ENCODE data around the gene FKBP5. TPM values are rescaled to one million over a fixed set of nuclear protein-coding genes. Genes with fewer than 3 reads are reported as not detected.

The FKBP5 gene
- total RNA-seq, 2 experiments from 2014 or later, result 202 to 208 TPM

DNA sequence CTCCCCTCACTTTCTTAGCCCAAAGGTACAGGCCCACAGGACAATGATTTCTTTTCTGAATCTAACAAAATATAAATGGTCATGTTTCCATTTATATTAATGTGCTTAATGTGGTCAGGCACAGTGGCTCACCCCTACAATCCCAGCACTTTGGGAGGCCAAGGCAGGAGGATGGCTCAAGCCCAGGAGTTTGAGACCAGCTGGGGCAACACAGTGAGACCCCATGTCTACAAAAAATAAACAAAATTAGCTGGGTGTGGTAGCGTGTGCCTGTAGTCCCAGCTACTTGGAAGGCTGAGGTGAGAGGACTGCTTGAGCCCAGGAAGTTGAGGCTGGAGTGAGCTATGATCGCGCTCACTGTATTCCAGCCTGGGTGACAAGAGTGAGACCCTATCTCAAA, 98.8 kb downstream of the FKBP5 start:
- DNase-seq, result no peak
- Mint-ChIP-seq H3K27ac (peak overlapping the region; percentile 21), H3K4me3 (no peak overlapping the region), H3K4me1 (ENCODE audit: low read depth) (peaks cover 88% of the 10 kb centered on the region), H3K9me3 (no peaks in the 10 kb centered on the region), H3K36me3 (ENCODE audit: low read depth) (peaks cover 69% of the 10 kb centered on the region), H3K27me3 (ENCODE audit: low read depth) (no peaks in the 10 kb centered on the region)
- intact Hi-C loops (cut with micrococcal nuclease), result no loop called here
- CTCF ChIA-PET, result interaction anchor here (1.0 to 14.5 kb wide), 5 partner anchors 12 to 148 kb away, joined by 3 to 207 read pairs (median 12); partner anchors contain the start of gene ARMC12

DNA sequence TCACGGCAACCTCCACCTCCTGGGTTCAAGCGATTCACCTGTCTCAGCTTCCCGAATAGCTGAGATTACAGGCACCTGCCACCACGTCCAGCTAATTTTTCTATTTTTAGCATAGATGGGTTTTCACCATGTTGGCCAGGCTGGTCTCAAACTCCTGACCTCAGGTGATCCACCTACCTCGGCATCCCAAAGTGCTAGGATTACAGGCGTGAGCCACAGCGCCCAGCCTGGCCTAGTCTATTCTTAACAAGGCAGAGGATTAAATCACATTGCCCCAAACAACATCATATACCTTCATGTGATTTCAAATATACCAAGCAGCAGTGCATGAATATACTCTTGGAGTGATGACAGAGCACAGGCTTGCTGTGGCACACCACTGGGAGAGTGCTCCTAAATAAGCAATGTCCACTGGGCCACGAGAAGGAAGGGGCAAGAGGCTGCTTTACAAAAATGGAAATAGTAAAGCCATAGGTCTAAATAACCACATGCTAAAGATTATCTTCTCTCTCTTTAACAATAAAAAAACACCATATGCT, 99.4 kb downstream of the FKBP5 start:
- Mint-ChIP-seq H3K9me3 (no peaks in the 10 kb centered on the region), H3K27ac (peak overlapping the region; percentile 21), H3K27me3 (ENCODE audit: low read depth) (no peaks in the 10 kb centered on the region), H3K36me3 (ENCODE audit: low read depth) (peaks cover 63% of the 10 kb centered on the region), H3K4me1 (ENCODE audit: low read depth) (peaks cover 88% of the 10 kb centered on the region), H3K4me3 (no peak overlapping the region)
- DNase-seq, result no peak
- CTCF ChIA-PET, result interaction anchor here (1.0 to 14.5 kb wide), 2 partner anchors 37 to 149 kb away, joined by 3 to 207 read pairs; partner anchors contain the start of gene ARMC12
- intact Hi-C loops (cut with micrococcal nuclease), result no loop called here

DNA sequence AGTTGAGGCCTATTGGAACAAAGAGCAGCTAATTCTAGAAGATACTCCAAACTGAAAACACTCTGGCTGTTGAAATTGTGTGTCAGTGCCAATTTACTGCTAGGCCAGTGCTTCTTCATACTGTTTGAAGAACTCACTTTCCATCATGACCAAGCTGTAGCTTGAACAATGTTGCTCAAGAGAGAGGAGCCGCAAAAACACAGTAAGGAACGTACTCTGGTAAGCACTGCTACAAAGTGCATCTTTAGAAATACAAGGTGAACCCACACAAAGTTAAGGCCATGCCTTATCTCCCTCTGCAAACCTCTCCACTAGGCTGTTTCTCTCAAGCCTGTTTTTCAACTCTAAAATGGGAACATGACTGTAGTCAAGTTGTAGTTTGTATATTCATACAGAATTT, 101.5 kb downstream of the FKBP5 start:
- peaks cover 58% of the 10 kb centered on the region for H3K36me3 Mint-ChIP-seq (ENCODE audit: low read depth)
- no peak for DNase-seq
- no peaks in the 10 kb centered on the region for H3K9me3 Mint-ChIP-seq
- H3K27me3 Mint-ChIP-seq (ENCODE audit: low read depth), result no peaks in the 10 kb centered on the region
- intact Hi-C loops (cut with micrococcal nuclease), result no loop called here
- CTCF ChIA-PET, result interaction anchor here (0.6 to 14.5 kb wide), 6 partner anchors 25 to 151 kb away, joined by 3 to 207 read pairs (median 4); partner anchors contain the start of gene ARMC12
- peak overlapping the region; percentile 80 for H3K27ac Mint-ChIP-seq
- peaks cover 86% of the 10 kb centered on the region for H3K4me1 Mint-ChIP-seq (ENCODE audit: low read depth)
- no peak overlapping the region for H3K4me3 Mint-ChIP-seq

DNA sequence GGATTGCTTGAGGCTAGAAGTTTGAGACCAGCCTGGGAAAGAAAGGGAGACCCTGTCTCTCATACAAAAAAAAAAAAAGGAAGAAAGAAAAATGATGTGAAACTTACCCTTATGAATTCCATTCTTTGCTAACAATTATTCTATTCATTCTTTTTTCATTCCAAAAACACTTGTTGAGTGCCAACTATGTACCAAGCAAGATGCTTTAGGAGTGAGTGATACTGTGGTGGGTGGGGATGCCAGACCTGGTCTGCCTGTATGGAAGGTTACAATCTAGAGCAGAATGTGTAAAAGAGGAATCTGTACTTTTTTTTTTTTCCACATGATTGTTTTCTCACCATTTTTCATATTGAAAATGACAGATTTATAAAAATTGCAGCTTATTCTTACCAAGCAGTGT, 102.2 kb downstream of the FKBP5 start:
- Mint-ChIP-seq H3K27ac (peak overlapping the region; percentile 80), H3K4me1 (ENCODE audit: low read depth) (peaks cover 86% of the 10 kb centered on the region), H3K27me3 (ENCODE audit: low read depth) (no peaks in the 10 kb centered on the region), H3K36me3 (ENCODE audit: low read depth) (peaks cover 62% of the 10 kb centered on the region), H3K9me3 (no peaks in the 10 kb centered on the region), H3K4me3 (no peak overlapping the region)
- CTCF ChIA-PET, result interaction anchor here (0.6 to 14.5 kb wide), 4 partner anchors 41 to 151 kb away, joined by 3 to 207 read pairs (median 4); partner anchors contain the start of gene ARMC12
- intact Hi-C loops (cut with micrococcal nuclease), result no loop called here
- DNase-seq, result no peak

DNA sequence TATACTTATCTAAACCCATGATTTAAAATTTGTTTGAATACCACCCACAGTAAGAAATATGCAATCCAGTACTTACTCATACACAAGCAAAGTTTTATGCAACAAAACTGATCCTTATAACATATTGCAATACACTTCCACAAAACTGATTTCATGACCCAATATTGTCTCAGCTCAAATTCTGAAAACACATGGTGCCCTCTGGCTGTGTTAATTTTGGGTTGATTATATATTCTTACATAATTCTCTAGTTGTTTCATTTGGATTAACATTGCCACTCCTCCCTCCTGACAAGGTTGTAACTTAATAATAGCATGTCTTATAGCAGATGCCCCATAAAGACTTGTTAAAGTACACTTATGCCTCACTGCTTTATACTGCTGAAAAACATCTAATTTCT, 103.1 kb downstream of the FKBP5 start:
- H3K4me3 Mint-ChIP-seq, result no peak overlapping the region
- H3K4me1 Mint-ChIP-seq (ENCODE audit: low read depth), result peaks cover 79% of the 10 kb centered on the region
- peak overlapping the region; percentile 60 for H3K27ac Mint-ChIP-seq
- CTCF ChIA-PET, result interaction anchor here (1.1 to 14.5 kb wide), 5 partner anchors 9 to 152 kb away, joined by 3 to 207 read pairs (median 17); partner anchors contain the start of gene ARMC12
- no peaks in the 10 kb centered on the region for H3K27me3 Mint-ChIP-seq (ENCODE audit: low read depth)
- intact Hi-C loops (cut with micrococcal nuclease), result loop anchor here (2.0 kb wide), 1 partner anchor 101 kb away; no protein-coding TSS in a partner anchor
- no peaks in the 10 kb centered on the region for H3K9me3 Mint-ChIP-seq
- DNase-seq, result no peak
- peaks cover 57% of the 10 kb centered on the region for H3K36me3 Mint-ChIP-seq (ENCODE audit: low read depth)

DNA sequence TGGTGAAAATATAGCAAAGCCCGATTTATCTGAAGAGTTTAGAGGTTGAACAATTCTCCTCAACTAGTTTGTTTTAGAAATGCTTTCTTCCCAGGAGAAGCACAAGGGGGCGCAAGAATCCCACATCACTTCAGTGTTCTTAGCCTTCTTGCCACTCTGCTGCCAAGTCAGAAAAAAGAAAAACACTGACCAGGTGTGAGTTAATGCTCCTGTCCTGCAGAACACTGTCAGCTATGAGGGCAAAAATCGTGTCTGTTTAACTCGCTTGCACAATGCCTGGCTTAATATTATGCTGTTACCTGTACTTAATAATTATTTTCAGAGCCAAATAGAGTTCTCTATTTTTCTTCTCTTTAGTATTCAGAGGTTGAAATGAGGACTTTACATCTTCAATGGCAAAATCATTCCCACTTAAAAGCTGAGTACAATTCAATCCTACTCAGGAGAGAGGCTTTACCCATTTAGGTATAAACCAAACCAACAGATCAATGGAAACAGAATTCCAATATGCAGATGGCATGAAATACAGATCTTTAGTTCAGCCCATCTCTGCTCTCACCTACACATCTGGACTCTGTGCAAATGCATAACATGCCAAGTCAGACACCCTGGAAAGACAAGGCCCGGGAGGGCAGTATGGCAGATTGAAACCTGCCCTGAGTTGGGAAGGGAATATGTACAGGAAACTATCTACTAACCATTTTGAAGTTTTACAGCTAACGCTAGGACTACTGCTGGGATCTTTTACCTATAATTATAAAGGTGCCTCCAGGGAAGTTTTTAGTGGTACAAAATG, 104.6 kb downstream of the FKBP5 start:
- CTCF ChIA-PET, result interaction anchor here (0.7 to 14.5 kb wide), 23 partner anchors 7 to 166 kb away, joined by 3 to 207 read pairs (median 4); partner anchors contain the start of gene ARMC12
- intact Hi-C loops (cut with micrococcal nuclease), result loop anchor here (1.0 to 2.0 kb wide), 5 partner anchors 40 to 152 kb away; no protein-coding TSS in a partner anchor
- DNase-seq, result peak; percentile 87
- peaks cover 64% of the 10 kb centered on the region for H3K4me1 Mint-ChIP-seq (ENCODE audit: low read depth)
- H3K36me3 Mint-ChIP-seq (ENCODE audit: low read depth), result peaks cover 45% of the 10 kb centered on the region
- H3K4me3 Mint-ChIP-seq, result no peak overlapping the region
- peak overlapping the region; percentile 37 for H3K27ac Mint-ChIP-seq
- H3K27me3 Mint-ChIP-seq (ENCODE audit: low read depth), result no peaks in the 10 kb centered on the region
- no peaks in the 10 kb centered on the region for H3K9me3 Mint-ChIP-seq

DNA sequence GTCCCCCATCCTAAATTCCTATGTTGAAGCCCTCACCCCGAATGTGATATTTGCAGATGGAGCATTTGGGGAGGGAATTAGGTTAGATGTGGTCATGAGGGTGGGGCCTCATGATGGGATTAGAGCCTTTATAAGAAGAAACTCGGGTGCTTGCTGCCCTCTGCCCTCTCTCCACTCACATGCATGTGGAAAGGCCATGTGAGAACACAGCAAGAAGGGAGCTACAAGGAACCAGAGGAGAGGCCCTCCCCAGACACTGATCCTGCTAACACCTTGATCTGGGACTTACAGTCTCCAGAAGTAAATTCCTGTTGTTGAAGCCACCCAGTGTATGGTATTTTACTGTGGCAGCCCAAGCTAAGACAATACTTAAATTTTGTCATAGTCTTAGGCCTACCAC, 106.4 kb downstream of the FKBP5 start:
- Mint-ChIP-seq H3K4me1 (ENCODE audit: low read depth) (peaks cover 54% of the 10 kb centered on the region), H3K36me3 (ENCODE audit: low read depth) (peaks cover 40% of the 10 kb centered on the region), H3K27ac (peak overlapping the region; percentile 55), H3K27me3 (ENCODE audit: low read depth) (no peaks in the 10 kb centered on the region), H3K4me3 (no peak overlapping the region), H3K9me3 (no peaks in the 10 kb centered on the region)
- no peak for DNase-seq
- CTCF ChIA-PET, result interaction anchor here (0.5 to 14.5 kb wide), 8 partner anchors 9 to 156 kb away, joined by 3 to 207 read pairs (median 8); partner anchors contain the start of gene ARMC12
- intact Hi-C loops (cut with micrococcal nuclease), result no loop called here

DNA sequence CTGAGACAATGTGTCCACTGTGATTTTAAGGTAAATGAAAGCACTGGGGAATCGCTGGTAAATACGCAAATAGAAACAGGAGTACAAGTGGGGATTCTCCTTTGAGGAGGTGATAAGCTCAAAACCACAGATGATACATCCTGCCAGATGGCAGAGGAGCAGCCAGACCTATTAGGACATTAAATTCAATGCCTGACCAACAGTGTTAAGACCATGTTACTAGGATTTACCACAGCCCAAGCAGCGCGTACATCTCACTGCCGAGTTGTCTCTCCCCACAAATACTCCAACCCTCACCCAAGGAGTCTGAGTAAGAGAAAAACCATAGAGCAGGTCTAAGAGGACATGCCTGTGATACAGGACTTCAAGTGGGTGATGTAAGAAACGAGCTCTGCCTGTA, 107.1 kb downstream of the FKBP5 start:
- intact Hi-C loops (cut with micrococcal nuclease), result no loop called here

DNA sequence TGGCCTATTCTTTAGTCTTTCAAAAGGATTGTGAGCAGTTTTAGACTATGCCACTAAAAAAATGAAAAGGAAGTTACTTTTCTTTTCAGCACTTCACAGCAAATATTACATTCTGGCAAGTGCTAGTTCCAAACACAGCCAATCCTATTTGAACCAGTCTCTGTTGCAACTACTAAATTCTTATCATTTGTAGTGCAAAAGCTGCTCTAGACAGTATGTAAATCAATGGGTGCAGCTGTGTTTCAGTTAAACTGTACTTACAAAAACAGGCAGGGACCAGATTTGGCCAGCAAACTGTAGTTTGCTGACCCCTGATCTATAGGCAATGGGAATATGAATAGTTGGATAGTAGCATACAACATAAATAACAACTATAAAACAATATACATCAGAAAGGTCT, 107.9 kb downstream of the FKBP5 start:
- Mint-ChIP-seq H3K27ac (no peak overlapping the region), H3K4me3 (no peak overlapping the region), H3K4me1 (ENCODE audit: low read depth) (peaks cover 39% of the 10 kb centered on the region), H3K9me3 (no peaks in the 10 kb centered on the region), H3K27me3 (ENCODE audit: low read depth) (no peaks in the 10 kb centered on the region), H3K36me3 (ENCODE audit: low read depth) (peaks cover 33% of the 10 kb centered on the region)
- CTCF ChIA-PET, result interaction anchor here (0.6 to 14.5 kb wide), 5 partner anchors 22 to 191 kb away, joined by 3 to 207 read pairs (median 3); partner anchors contain the start of gene ARMC12
- intact Hi-C loops (cut with micrococcal nuclease), result no loop called here
- DNase-seq, result no peak

More for the DNA sequence above, 107.1 kb downstream of the FKBP5 start:
- Mint-ChIP-seq H3K4me1 (ENCODE audit: low read depth) (peaks cover 47% of the 10 kb centered on the region), H3K4me3 (no peak overlapping the region), H3K27ac (peak overlapping the region; percentile 55), H3K36me3 (ENCODE audit: low read depth) (peaks cover 38% of the 10 kb centered on the region), H3K27me3 (ENCODE audit: low read depth) (no peaks in the 10 kb centered on the region), H3K9me3 (no peaks in the 10 kb centered on the region)
- CTCF ChIA-PET, result interaction anchor here (0.5 to 14.5 kb wide), 6 partner anchors 11 to 209 kb away, joined by 3 to 207 read pairs (median 8); partner anchors contain the start of gene ARMC12
- no peak for DNase-seq

DNA sequence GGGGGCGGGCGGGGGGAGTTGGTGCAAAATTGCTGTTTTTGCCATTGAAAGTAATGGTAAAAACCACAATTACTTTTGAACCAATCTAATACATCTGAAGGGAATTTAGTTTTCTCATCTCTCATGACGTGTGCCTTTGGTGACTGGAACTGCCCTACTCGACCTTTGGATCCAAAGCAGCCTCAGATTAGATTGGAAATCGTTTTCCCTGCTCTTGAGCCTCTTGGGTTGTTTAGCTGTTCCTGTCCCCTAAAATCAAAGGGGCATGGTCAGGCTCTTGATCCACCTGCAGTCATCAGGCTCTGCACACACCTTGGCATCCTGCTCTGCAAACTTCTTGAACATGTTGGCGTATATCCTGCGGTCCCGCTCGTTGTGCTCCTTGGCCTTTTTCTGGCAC, 112.0 kb downstream of the FKBP5 start:
- no peak for DNase-seq
- no peaks in the 10 kb centered on the region for H3K9me3 Mint-ChIP-seq
- H3K4me1 Mint-ChIP-seq (ENCODE audit: low read depth), result peaks cover 6% of the 10 kb centered on the region
- H3K27ac Mint-ChIP-seq, result peak overlapping the region; percentile 11
- CTCF ChIA-PET, result interaction anchor here (0.9 to 1.0 kb wide), 2 partner anchors 48 to 161 kb away, joined by 4 read pairs; partner anchors contain the start of gene ARMC12
- no peak overlapping the region for H3K4me3 Mint-ChIP-seq
- intact Hi-C loops (cut with micrococcal nuclease), result no loop called here
- H3K36me3 Mint-ChIP-seq (ENCODE audit: low read depth), result peaks cover 35% of the 10 kb centered on the region
- H3K27me3 Mint-ChIP-seq (ENCODE audit: low read depth), result no peaks in the 10 kb centered on the region

DNA sequence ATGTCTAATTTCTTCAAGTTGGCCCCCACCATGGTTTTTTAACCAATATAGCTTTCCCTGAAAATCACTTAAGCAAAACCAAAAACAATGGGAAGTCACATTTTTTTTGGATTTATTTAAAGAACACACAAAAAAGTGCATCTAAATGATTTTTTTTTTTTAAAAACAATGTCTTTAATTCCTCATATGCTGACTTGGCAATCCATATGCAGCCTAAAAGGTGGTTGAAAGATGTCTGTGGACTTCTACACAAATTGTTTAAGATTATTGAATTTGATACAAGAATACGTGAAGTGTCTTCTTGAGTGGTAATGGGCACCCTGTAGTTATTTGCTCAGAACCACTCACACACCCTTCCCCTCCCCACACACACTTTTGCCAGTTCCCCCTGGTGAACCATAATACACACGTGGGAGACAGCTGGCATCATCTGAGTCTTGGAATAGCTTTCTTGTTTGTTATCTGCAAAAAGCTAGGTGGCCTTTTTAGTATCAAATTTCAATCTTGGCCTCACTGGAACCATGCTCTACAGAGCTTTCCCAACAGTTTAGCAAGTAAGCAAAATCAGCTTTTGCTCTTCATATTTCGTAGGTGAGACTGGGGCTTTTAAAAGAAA, 115.1 kb downstream of the FKBP5 start:
- CTCF ChIA-PET, result interaction anchor here (1.5 to 3.9 kb wide), 2 partner anchors 17 to 163 kb away, joined by 5 to 28 read pairs; partner anchors contain the start of gene ARMC12
- Mint-ChIP-seq H3K4me1 (ENCODE audit: low read depth) (peaks cover 3% of the 10 kb centered on the region), H3K36me3 (ENCODE audit: low read depth) (peaks cover 30% of the 10 kb centered on the region), H3K4me3 (no peak overlapping the region), H3K27me3 (ENCODE audit: low read depth) (no peaks in the 10 kb centered on the region), H3K9me3 (no peaks in the 10 kb centered on the region), H3K27ac (peak overlapping the region; percentile 18)
- intact Hi-C loops (cut with micrococcal nuclease), result no loop called here
- DNase-seq, result no peak

Measured in activated naive CD4-positive, alpha-beta T cell treated with anti-CD3 and anti-CD28 coated beads for 36 hours (primary cell).